Measurements from ENCODE around the gene FBLN1.
"Not testable (repeated sequence)": the region's sequence is repeated elsewhere in the genome, so short reads cannot be mapped to it uniquely, and the experiment has no call there.

FBLN1 gene

GRCh38 chr22:45598596-45599217 is 96.0 kb downstream of the FBLN1 start:
- in situ Hi-C loops (cut with MboI; ENCODE audit: low sequenced_read_pairs), result loop anchor here (25.0 kb wide), 1 partner anchor 939 kb away; the partner anchor contains the start of gene CELSR1

GRCh38 chr22:45599836-45600577 is 97.3 kb downstream of the FBLN1 start:
- in situ Hi-C loops (cut with MboI; ENCODE audit: low sequenced_read_pairs), result loop anchor here (25.0 kb wide), 1 partner anchor 937 kb away; the partner anchor contains the start of gene CELSR1

- in situ Hi-C loops (cut with MboI; ENCODE audit: low sequenced_read_pairs), result no loop called here
Observed at GRCh38 chr22:45600790-45601730, 98.4 kb downstream of the FBLN1 start.

GRCh38 chr22:45602004-45602733 is 99.5 kb downstream of the FBLN1 start:
- in situ Hi-C loops (cut with MboI; ENCODE audit: low sequenced_read_pairs), result no loop called here

- in situ Hi-C loops (cut with MboI; ENCODE audit: low sequenced_read_pairs), result no loop called here
Observed at GRCh38 chr22:45602824-45603595, 100.3 kb downstream of the FBLN1 start.

GRCh38 chr22:45603619-45604018 is 100.9 kb downstream of the FBLN1 start:
- in situ Hi-C loops (cut with MboI; ENCODE audit: low sequenced_read_pairs), result no loop called here

GRCh38 chr22:45608045-45608444 is 105.4 kb downstream of the FBLN1 start:
- in situ Hi-C loops (cut with MboI; ENCODE audit: low sequenced_read_pairs), result not testable (repeated sequence)

- in situ Hi-C loops (cut with MboI; ENCODE audit: low sequenced_read_pairs), result no loop called here
Observed at GRCh38 chr22:45608763-45609180, 106.1 kb downstream of the FBLN1 start.

- in situ Hi-C loops (cut with MboI; ENCODE audit: low sequenced_read_pairs), result no loop called here
Observed at GRCh38 chr22:45612451-45612901, 109.8 kb downstream of the FBLN1 start.

- in situ Hi-C loops (cut with MboI; ENCODE audit: low sequenced_read_pairs), result no loop called here
Observed at GRCh38 chr22:45612940-45613339, 110.3 kb downstream of the FBLN1 start.

- in situ Hi-C loops (cut with MboI; ENCODE audit: low sequenced_read_pairs), result no loop called here
Observed at GRCh38 chr22:45615364-45615763, 112.7 kb downstream of the FBLN1 start.

GRCh38 chr22:45616432-45616831 is 113.7 kb downstream of the FBLN1 start:
- in situ Hi-C loops (cut with MboI; ENCODE audit: low sequenced_read_pairs), result no loop called here

GRCh38 chr22:45617948-45618347 is 115.3 kb downstream of the FBLN1 start:
- in situ Hi-C loops (cut with MboI; ENCODE audit: low sequenced_read_pairs), result no loop called here

GRCh38 chr22:45620706-45621105 is 118.0 kb downstream of the FBLN1 start:
- in situ Hi-C loops (cut with MboI; ENCODE audit: low sequenced_read_pairs), result no loop called here

GRCh38 chr22:45621836-45622600 is 119.3 kb downstream of the FBLN1 start:
- in situ Hi-C loops (cut with MboI; ENCODE audit: low sequenced_read_pairs), result no loop called here

- in situ Hi-C loops (cut with MboI; ENCODE audit: low sequenced_read_pairs), result not testable (repeated sequence)
Observed at GRCh38 chr22:45623464-45624145, 120.9 kb downstream of the FBLN1 start.

GRCh38 chr22:45626198-45626651 is 123.5 kb downstream of the FBLN1 start:
- in situ Hi-C loops (cut with MboI; ENCODE audit: low sequenced_read_pairs), result no loop called here

GRCh38 chr22:45627489-45628233 is 125.0 kb downstream of the FBLN1 start:
- in situ Hi-C loops (cut with MboI; ENCODE audit: low sequenced_read_pairs), result no loop called here
